HG02943 (cell line): Measurements from ENCODE around the gene VASH2.
"Not testable (repeated sequence)": the region's sequence is repeated elsewhere in the genome, so short reads cannot be mapped to it uniquely, and the experiment has no call there.

Experiments
- ATAC-seq: cut with Tn5 transposase; IDR thresholded peaks from one replicate; pipeline ENCODE4 v1.9.1; 2021; ENCODE audit warnings: mild to moderate bottlenecking, low read depth, moderate library complexity; ENCODE audit not compliant: unreplicated experiment

VASH2 gene

DNA sequence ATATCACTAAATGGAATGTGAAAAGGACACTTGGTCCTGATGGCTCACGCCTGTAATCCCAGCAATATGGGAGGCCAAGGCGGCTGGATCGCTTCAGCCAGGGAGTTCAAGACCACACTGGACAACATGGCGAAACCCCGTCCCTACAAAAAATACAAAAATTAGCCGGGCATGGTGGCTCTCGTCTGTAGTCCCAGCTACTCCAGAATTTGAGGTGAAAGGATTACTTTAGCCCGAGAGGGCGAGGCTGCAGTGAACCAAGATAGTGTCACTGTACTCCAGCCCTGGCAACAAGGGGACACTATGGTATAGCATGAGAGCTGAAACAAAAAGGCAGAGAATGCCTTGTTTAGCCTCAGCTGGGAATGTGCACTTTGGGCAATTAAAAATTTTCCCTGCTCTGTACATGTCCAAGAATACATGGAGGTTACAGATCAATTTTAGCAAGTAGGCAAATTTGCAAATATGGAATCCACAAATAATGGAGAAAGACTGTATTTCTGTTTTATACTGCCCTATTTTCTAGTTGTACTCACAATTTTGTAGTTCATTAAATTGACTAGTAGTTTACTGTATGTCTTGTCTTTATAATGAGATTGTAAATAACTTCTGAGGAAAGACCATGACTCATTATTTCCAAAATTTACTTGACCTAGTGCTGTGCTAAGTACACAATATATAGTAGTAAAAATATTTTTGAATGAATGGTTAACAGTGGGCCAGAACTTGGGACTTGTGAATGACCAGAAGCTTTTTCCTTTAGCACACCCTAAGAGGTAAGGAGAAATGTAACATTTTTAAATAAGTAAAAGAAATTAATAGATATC, 67.3 kb downstream of the VASH2 start:
- no peak for ATAC-seq

DNA sequence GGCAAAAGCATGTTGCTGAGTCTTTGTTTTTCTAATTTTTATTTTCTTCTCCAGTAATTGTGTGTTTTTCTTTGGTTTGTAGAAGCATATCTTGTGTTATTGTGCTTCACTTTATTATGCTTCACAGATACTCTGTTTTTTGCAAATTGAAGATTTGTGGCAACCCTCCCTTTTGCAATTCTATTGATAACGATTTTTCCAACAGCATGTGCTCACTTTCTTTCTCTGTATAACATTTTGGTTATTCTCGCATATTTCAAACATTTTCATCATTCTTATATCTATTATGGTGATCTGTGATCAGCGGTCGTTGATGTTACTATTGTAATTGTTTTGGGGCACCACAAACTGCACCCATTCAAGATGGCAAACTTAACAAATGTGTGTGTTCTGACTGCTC, 69.1 kb downstream of the VASH2 start:
- ATAC-seq: no peak

DNA sequence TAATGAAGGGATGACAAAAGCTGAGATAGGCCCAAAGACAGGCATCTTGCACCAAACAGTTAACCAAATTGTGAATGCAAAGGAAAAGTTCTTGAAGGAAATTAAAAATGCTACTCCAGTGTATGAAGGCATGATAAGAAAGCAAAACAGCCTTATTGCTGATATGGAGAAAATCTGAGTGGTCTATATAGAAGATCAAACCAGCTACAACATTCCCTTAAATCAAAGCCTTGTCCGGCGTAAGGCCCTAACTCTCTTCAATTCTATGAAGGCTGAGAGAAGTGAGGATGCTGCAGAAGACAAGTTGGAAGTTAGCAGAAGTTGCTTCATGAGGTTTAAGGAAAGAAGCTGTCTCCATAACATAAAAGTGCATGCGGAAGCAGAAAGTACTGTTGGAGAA, 69.7 kb downstream of the VASH2 start:
- no peak for ATAC-seq

DNA sequence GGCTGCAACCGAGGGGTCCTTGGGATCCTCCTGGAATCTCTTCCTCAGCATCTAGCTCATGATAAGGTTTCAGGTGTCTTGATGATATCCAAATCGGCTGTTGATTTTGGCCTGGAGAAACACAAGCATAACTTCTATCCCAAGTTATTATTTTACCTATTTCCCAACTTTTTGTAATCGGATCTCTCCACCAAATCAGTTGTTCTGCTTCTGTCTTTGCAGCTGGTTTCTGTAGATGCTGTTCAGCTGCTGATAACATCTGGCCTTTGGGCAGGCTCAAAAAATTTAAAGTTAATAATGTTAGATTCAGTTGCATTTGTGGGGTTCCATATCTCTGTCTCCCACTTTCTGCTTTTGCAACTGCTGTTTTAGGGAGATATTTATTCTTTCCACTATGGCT, 76.7 kb downstream of the VASH2 start:
- ATAC-seq: not testable (repeated sequence)

DNA sequence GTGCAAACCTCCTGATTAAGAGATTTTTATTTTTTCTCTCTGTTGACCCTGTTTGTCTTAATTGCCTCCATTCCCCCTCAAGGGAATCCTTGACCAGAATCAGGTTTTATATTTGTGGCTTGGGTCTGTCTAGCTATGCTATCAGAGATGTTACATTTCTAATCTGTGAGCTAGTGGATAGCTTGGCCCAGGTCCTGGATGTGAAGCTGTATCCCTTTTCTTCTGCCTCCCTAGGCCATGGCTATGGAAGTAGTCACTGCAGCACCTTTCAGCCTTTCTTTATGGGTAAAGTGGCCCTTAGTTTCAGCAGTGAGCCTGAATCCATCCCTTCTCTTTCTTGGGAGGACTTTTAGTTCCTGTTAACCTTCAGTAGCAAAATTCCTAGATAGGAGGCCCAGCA, 82.3 kb downstream of the VASH2 start:
- ATAC-seq: no peak

DNA sequence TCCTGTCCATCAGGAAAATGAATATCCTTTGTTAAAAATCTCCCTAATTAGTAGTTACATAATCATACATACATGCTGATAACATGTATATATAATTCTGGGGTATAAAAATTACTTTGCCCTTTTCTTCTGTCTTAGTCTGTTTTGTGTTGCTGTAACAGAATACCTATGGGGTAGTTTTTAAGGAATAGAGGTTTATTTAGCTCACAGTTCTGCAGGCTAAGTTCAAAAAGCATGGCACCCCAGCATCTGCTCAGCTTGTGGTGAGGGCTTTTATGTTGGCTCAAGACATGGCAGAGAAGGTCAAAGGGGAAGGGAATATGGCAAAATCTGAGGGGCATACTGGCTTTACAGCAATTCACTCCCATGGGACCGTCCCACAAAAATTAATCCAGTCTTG, 84.4 kb downstream of the VASH2 start:
- ATAC-seq: no peak

DNA sequence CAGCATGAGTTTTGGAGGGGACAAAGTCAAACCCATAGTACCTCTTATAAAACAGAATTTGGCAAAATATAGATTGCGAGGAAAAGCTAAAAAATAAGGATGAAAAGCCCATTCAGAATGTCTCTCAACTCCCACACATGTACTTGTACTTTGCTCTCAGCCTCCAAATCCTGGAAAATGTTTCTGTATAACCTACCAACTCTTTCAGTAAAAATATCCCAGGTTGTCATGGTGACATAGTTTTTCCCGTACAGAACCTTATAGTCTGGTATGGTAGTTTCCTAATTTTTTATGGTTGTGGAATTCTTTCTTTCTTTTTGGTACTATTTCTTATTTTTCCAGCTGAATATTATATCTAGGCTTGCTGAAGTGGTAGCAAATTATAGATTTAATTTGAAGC, 85.2 kb downstream of the VASH2 start:
- no peak for ATAC-seq
